Trophoblast cell (in vitro differentiated cells and primary cell): ENCODE data around the gene CDYL.

ENCODE experiments used
- DNase-seq, 2 donors: peaks; one replicate each; pipeline ENCODE4 v3.0.0-alpha.2; 2016
- H2AFZ ChIP-seq: 2 replicates; pipeline ENCODE4 v1.6.1; 2013; ENCODE audit warnings: low read length, moderate library complexity, mild to moderate bottlenecking; ENCODE audit not compliant: insufficient read depth, poor library complexity
- H2AK5ac ChIP-seq: 2 replicates; pipeline ENCODE4 v1.6.1; 2013; ENCODE audit warnings: mild to moderate bottlenecking, low read length
- H2BK120ac ChIP-seq: 2 replicates; pipeline ENCODE4 v1.6.1; 2013; ENCODE audit warnings: low read length, mild to moderate bottlenecking, moderate library complexity; ENCODE audit not compliant: insufficient read depth, poor library complexity
- H2BK12ac ChIP-seq: 2 replicates; pipeline ENCODE4 v1.6.1; 2013; ENCODE audit warnings: mild to moderate bottlenecking, low read length, moderate library complexity
- H2BK5ac ChIP-seq: 2 replicates; pipeline ENCODE4 v1.6.1; 2013; ENCODE audit warnings: low read length, low read depth, moderate library complexity, mild to moderate bottlenecking; ENCODE audit not compliant: poor library complexity
- H3K14ac ChIP-seq: 2 replicates; pipeline ENCODE4 v1.6.1; 2013; ENCODE audit warnings: mild to moderate bottlenecking, low read length
- H3K18ac ChIP-seq: 2 replicates; pipeline ENCODE4 v1.6.1; 2013; ENCODE audit warnings: mild to moderate bottlenecking, low read length
- H3K23ac ChIP-seq: 2 replicates; pipeline ENCODE4 v1.6.1; 2013; ENCODE audit warnings: low read length
- H3K27ac ChIP-seq: 2 replicates; pipeline ENCODE4 v1.5.1; 2013; ENCODE audit warnings: low read depth, mild to moderate bottlenecking, inconsistent platforms, low read length, moderate library complexity
- H3K27me3 ChIP-seq: 2 replicates; pipeline ENCODE4 v1.6.1; 2013; ENCODE audit warnings: inconsistent platforms, mild to moderate bottlenecking, low read length, moderate library complexity; ENCODE audit not compliant: insufficient read depth
- H3K36me3 ChIP-seq, 2 experiments: 1 replicate in 1 of 2; 2 replicates in 1 of 2; pipeline ENCODE4 v1.6.1; 2013; ENCODE audit warnings: low read length in 2 of 2, mild to moderate bottlenecking in 2 of 2, moderate library complexity in 1 of 2; ENCODE audit not compliant: insufficient read depth in 2 of 2, control insufficient read depth in 1 of 2
- H3K4ac ChIP-seq: 2 replicates; pipeline ENCODE4 v1.6.1; 2013; ENCODE audit warnings: low read depth, mild to moderate bottlenecking, low read length, moderate library complexity
- H3K4me1 ChIP-seq, 2 experiments: 1 replicate in 1 of 2; 2 replicates in 1 of 2; pipeline ENCODE4 v1.6.1; 2013; ENCODE audit warnings: low read length in 2 of 2, mild to moderate bottlenecking in 2 of 2, moderate library complexity in 1 of 2; ENCODE audit not compliant: insufficient read depth in 2 of 2, control insufficient read depth in 1 of 2
- H3K4me2 ChIP-seq: 2 replicates; pipeline ENCODE4 v1.6.1; 2013; ENCODE audit warnings: inconsistent platforms, mild to moderate bottlenecking, low read length, moderate library complexity
- H3K4me3 ChIP-seq: 2 replicates; pipeline ENCODE4 v1.5.1; 2013; ENCODE audit warnings: mild to moderate bottlenecking, low read depth, low read length, inconsistent platforms
- H3K79me1 ChIP-seq: one replicate; pipeline ENCODE4 v1.6.1; 2013; ENCODE audit warnings: low read length
- H3K79me2 ChIP-seq: 2 replicates; pipeline ENCODE4 v1.6.1; 2013; ENCODE audit warnings: low read length, mild to moderate bottlenecking; ENCODE audit not compliant: control insufficient read depth, insufficient read depth, poor library complexity
- H3K9ac ChIP-seq: 2 replicates; pipeline ENCODE4 v1.6.1; 2013; ENCODE audit warnings: mild to moderate bottlenecking, low read length
- H3K9me3 ChIP-seq: 2 replicates; pipeline ENCODE4 v1.6.1; 2013; ENCODE audit warnings: low read depth, mild to moderate bottlenecking, control low read depth, inconsistent platforms, low read length; ENCODE audit not compliant: insufficient read depth
- H4K12ac ChIP-seq: 2 replicates; pipeline ENCODE4 v1.6.1; 2013; ENCODE audit warnings: low read depth, mild to moderate bottlenecking, low read length, moderate library complexity
- H4K8ac ChIP-seq: 2 replicates; pipeline ENCODE4 v1.6.1; 2013; ENCODE audit warnings: low read depth, mild to moderate bottlenecking, low read length, moderate library complexity
- H4K91ac ChIP-seq: one replicate; pipeline ENCODE4 v1.6.1; 2013; ENCODE audit warnings: low read depth, mild to moderate bottlenecking, low read length, moderate library complexity
- WGBS: extraction: QIAGEN DNeasy Blood & Tissue Kit; methylation state at CpG from one replicate; pipeline ENCODE4 v1.1.7; 2013; ENCODE audit warnings: missing lambda C conversion rate; ENCODE audit not compliant: insufficient read length, insufficient coverage; ENCODE audit errors: extremely low coverage; 5-methylcytosine and 5-hydroxymethylcytosine counted together

Gene CDYL

DNA sequence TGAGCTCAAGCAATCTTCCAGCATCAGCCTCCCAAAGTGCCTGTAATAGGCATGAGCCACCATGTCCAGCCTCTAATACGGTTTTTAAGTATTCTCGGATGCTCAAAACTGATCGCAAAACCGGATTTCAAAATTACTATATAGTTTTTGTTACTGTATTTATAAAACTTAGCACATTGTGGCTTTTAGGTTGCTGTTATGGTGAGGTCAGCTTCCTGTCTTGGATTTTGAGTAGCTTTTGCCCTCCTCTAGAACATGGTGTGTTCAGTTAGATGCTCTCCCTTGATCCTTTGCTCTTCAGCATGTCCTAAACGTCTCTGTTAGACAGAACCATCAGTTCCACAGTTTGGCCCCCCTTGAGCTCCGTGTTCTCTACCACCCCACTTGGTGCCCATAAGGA, 131.4 kb downstream of the CDYL start:
- Histone ChIP-seq H4K12ac (no peak overlapping the region), H3K4me1 (peaks cover 5 to 11% of the 10 kb centered on the region in 2 experiments), H3K9me3 (no peaks in the 10 kb centered on the region), H2BK120ac (no peak overlapping the region), H2BK12ac (no peak overlapping the region), H3K79me2 (peaks cover 8% of the 10 kb centered on the region), H3K14ac (no peak overlapping the region), H3K27ac (no peak overlapping the region), H4K8ac (no peak overlapping the region), H3K27me3 (no peaks in the 10 kb centered on the region), H2AFZ (no peak overlapping the region), H3K9ac (no peak overlapping the region), H3K79me1 (no peaks in the 10 kb centered on the region), H4K91ac (no peak overlapping the region), H2AK5ac (no peak overlapping the region), H3K18ac (peak overlapping the region; percentile 21), H3K4ac (peak overlapping the region; percentile 40), H3K23ac (no peak overlapping the region), H3K4me2 (no peak overlapping the region), H2BK5ac (no peak overlapping the region), H3K4me3 (no peak overlapping the region), H3K36me3 (peaks cover 19 to 38% of the 10 kb centered on the region in 2 experiments)
- no CpG with 5 or more reads among the region's 6 CpGs for WGBS
- DNase-seq, result no peak

DNA sequence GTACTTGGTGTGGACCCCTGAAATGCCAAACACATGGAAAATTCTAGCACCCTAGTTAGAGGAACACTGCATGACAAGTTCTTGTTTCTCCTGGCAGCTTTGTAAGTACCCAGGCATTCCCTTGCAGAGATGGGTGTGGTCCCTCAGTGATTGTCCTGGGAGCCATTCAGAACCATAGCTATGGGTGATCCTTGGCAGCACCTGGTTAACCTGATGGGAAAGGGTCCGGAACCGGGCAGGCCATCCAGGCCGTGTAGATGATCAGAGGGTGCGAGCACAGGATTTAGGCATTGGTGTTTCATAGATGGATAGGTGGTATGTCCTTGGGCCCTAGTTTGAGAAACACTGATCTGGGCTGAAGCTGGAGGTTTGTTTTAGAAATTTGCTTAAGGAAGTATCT, 131.9 kb downstream of the CDYL start:
- peaks cover 5 to 11% of the 10 kb centered on the region in 2 experiments for H3K4me1 ChIP-seq
- peaks cover 19 to 37% of the 10 kb centered on the region in 2 experiments for H3K36me3 ChIP-seq
- no peak overlapping the region for H2BK120ac ChIP-seq
- no peak overlapping the region for H4K8ac ChIP-seq
- H3K4me2 ChIP-seq, result no peak overlapping the region
- no peak overlapping the region for H2BK5ac ChIP-seq
- H3K18ac ChIP-seq, result peak overlapping the region; percentile 21
- H2AK5ac ChIP-seq, result no peak overlapping the region
- no peak overlapping the region for H3K9ac ChIP-seq
- H3K4ac ChIP-seq, result peak overlapping the region; percentile 40
- H3K79me2 ChIP-seq, result peaks cover 8% of the 10 kb centered on the region
- no peak overlapping the region for H2BK12ac ChIP-seq
- no peak overlapping the region for H4K12ac ChIP-seq
- H3K27ac ChIP-seq, result no peak overlapping the region
- no peak overlapping the region for H3K4me3 ChIP-seq
- no peak overlapping the region for H4K91ac ChIP-seq
- H2AFZ ChIP-seq, result no peak overlapping the region
- H3K27me3 ChIP-seq, result no peaks in the 10 kb centered on the region
- no peak for DNase-seq
- WGBS, result no CpG with 5 or more reads among the region's 4 CpGs
- no peaks in the 10 kb centered on the region for H3K9me3 ChIP-seq
- peak overlapping the region; percentile 41 for H3K23ac ChIP-seq
- no peak overlapping the region for H3K14ac ChIP-seq
- no peaks in the 10 kb centered on the region for H3K79me1 ChIP-seq

GRCh38 chr6:4909063-4909706, 133.0 kb downstream of the CDYL start:
- Histone ChIP-seq H2BK5ac (no peak overlapping the region), H3K4me1 (peaks cover 7 to 17% of the 10 kb centered on the region in 2 experiments)

GRCh38 chr6:4910037-4910760, 134.0 kb downstream of the CDYL start:
- no peak overlapping the region for H3K23ac ChIP-seq
- H4K8ac ChIP-seq, result no peak overlapping the region
- no peak overlapping the region for H3K4me3 ChIP-seq
- peaks cover 14 to 24% of the 10 kb centered on the region in 2 experiments for H3K4me1 ChIP-seq
- no peak overlapping the region for H3K27ac ChIP-seq
- H2AK5ac ChIP-seq, result no peak overlapping the region
- H3K79me2 ChIP-seq, result peaks cover 11% of the 10 kb centered on the region
- H3K4me2 ChIP-seq, result no peak overlapping the region
- H3K9ac ChIP-seq, result no peak overlapping the region
- peak overlapping the region; percentile 77 for H3K4ac ChIP-seq
- no peak overlapping the region for H4K12ac ChIP-seq
- DNase-seq, result no peak
- H3K27me3 ChIP-seq, result no peaks in the 10 kb centered on the region
- no peak overlapping the region for H2BK5ac ChIP-seq
- H2BK120ac ChIP-seq, result no peak overlapping the region
- no CpG with 5 or more reads among the region's 9 CpGs for WGBS
- H3K36me3 ChIP-seq, result peaks cover 20 to 21% of the 10 kb centered on the region in 2 experiments
- no peak overlapping the region for H4K91ac ChIP-seq
- no peaks in the 10 kb centered on the region for H3K9me3 ChIP-seq
- H2BK12ac ChIP-seq, result no peak overlapping the region
- no peak overlapping the region for H3K18ac ChIP-seq
- H2AFZ ChIP-seq, result no peak overlapping the region
- no peaks in the 10 kb centered on the region for H3K79me1 ChIP-seq
- no peak overlapping the region for H3K14ac ChIP-seq

More at GRCh38 chr6:4909063-4909706, 133.0 kb downstream of the CDYL start:
- no peak overlapping the region for H3K4me2 ChIP-seq
- peaks cover 7% of the 10 kb centered on the region for H3K79me2 ChIP-seq
- no peak overlapping the region for H3K23ac ChIP-seq
- H4K91ac ChIP-seq, result no peak overlapping the region
- no peak overlapping the region for H2BK120ac ChIP-seq
- H3K36me3 ChIP-seq, result peaks cover 21 to 28% of the 10 kb centered on the region in 2 experiments
- no peak for DNase-seq
- H3K79me1 ChIP-seq, result no peaks in the 10 kb centered on the region
- H3K4me3 ChIP-seq, result no peak overlapping the region
- H4K12ac ChIP-seq, result no peak overlapping the region
- H3K9me3 ChIP-seq, result no peaks in the 10 kb centered on the region
- no peaks in the 10 kb centered on the region for H3K27me3 ChIP-seq
- no peak overlapping the region for H2AK5ac ChIP-seq
- H2AFZ ChIP-seq, result no peak overlapping the region
- no peak overlapping the region for H3K27ac ChIP-seq
- H3K4ac ChIP-seq, result no peak overlapping the region
- H3K18ac ChIP-seq, result no peak overlapping the region
- H3K9ac ChIP-seq, result no peak overlapping the region
- H2BK12ac ChIP-seq, result no peak overlapping the region
- H3K14ac ChIP-seq, result no peak overlapping the region
- WGBS, result no CpG with 5 or more reads among the region's 10 CpGs
- no peak overlapping the region for H4K8ac ChIP-seq
